Measurements from ENCODE around the gene ADD3. TPM values are rescaled to one million over a fixed set of nuclear protein-coding genes. Genes with fewer than 3 reads are reported as not detected.

The ADD3 gene
- total and polyA plus RNA-seq, 10 of the 15 experiments (the other 5 are each of a cell fraction or from before 2014, with no cell fraction given), result 27.3 to 129 (median 67.8) TPM

DNA sequence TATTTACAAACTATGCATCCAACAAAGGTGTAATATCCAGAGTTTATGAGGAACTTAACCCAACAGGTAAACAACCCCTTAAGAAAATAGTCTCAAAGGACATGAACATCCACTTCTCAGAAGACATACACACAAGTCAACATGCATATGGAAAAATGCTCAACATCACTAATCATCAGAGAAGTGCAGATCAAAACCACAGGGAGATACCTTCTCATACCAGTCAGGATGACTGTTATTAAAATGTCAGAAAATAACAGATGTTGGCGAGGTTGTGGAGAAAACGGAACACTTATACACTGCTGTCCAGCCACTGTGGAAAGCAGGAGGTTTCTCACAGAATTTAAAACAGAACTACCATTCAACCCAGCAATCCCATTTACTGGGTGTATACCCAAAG, 84.0 kb downstream of the ADD3 start:
- H3K9ac ChIP-seq (ENCODE audit: control insufficient read depth, insufficient read depth, low read length), result no peak overlapping the region
- intact Hi-C loops (cut with micrococcal nuclease; ENCODE audit: unreplicated experiment) (no loop called here), in situ Hi-C loops (cut with MboI) (no loop called here)
- DNase-seq (ENCODE audit: low read depth, low spot score) (no peak), FAIRE-seq (no peak), ATAC-seq (no peak)
- SMC1A ChIA-PET (ENCODE audit: uncharacterized antibody, unreplicated experiment), result no interaction called here
- H3K36me3 ChIP-seq (ENCODE audit: control insufficient read depth in 2 of 2, insufficient read depth in 2 of 2, low read length in 1 of 2), result no peaks in the 10 kb centered on the region
- H3K9me3 ChIP-seq (replicated peaks; ENCODE audit: control insufficient read depth, insufficient read depth, low read length), result no peaks in the 10 kb centered on the region; the same call in 2 of the 3 replicates
- WGBS (ENCODE audit: insufficient coverage, insufficient replicate concordance, low lambda C conversion rate, missing lambda C conversion rate), result 91% methylated on average over 2 of the region's 2 CpGs
- no peak for TF ChIP-seq SIN3A (IDR thresholded peaks at IDR 0.05; ENCODE audit: low read depth, low read length)
- TF ChIP-seq RBBP5 (conservative IDR thresholded peaks at IDR 0.05), result no peak
- no peak for TF ChIP-seq FOXK2 (IDR thresholded peaks at IDR 0.05)
- TF ChIP-seq, protein P1, sequence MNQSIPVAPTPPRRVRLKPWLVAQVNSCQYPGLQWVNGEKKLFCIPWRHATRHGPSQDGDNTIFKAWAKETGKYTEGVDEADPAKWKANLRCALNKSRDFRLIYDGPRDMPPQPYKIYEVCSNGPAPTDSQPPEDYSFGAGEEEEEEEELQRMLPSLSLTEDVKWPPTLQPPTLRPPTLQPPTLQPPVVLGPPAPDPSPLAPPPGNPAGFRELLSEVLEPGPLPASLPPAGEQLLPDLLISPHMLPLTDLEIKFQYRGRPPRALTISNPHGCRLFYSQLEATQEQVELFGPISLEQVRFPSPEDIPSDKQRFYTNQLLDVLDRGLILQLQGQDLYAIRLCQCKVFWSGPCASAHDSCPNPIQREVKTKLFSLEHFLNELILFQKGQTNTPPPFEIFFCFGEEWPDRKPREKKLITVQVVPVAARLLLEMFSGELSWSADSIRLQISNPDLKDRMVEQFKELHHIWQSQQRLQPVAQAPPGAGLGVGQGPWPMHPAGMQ (IDR thresholded peaks at IDR 0.05; ENCODE audit: borderline replicate concordance), result no peak
- TF ChIP-seq, protein P2, sequence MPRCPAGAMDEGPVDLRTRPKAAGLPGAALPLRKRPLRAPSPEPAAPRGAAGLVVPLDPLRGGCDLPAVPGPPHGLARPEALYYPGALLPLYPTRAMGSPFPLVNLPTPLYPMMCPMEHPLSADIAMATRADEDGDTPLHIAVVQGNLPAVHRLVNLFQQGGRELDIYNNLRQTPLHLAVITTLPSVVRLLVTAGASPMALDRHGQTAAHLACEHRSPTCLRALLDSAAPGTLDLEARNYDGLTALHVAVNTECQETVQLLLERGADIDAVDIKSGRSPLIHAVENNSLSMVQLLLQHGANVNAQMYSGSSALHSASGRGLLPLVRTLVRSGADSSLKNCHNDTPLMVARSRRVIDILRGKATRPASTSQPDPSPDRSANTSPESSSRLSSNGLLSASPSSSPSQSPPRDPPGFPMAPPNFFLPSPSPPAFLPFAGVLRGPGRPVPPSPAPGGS (IDR thresholded peaks at IDR 0.05; ENCODE audit: borderline replicate concordance, insufficient read depth, low read depth, low read length, poor library complexity, severe bottlenecking), result no peak
- TF ChIP-seq CHD2 (IDR thresholded peaks at IDR 0.05; ENCODE audit: borderline replicate concordance, low read depth, low read length), result no peak
- TF ChIP-seq, protein P3, sequence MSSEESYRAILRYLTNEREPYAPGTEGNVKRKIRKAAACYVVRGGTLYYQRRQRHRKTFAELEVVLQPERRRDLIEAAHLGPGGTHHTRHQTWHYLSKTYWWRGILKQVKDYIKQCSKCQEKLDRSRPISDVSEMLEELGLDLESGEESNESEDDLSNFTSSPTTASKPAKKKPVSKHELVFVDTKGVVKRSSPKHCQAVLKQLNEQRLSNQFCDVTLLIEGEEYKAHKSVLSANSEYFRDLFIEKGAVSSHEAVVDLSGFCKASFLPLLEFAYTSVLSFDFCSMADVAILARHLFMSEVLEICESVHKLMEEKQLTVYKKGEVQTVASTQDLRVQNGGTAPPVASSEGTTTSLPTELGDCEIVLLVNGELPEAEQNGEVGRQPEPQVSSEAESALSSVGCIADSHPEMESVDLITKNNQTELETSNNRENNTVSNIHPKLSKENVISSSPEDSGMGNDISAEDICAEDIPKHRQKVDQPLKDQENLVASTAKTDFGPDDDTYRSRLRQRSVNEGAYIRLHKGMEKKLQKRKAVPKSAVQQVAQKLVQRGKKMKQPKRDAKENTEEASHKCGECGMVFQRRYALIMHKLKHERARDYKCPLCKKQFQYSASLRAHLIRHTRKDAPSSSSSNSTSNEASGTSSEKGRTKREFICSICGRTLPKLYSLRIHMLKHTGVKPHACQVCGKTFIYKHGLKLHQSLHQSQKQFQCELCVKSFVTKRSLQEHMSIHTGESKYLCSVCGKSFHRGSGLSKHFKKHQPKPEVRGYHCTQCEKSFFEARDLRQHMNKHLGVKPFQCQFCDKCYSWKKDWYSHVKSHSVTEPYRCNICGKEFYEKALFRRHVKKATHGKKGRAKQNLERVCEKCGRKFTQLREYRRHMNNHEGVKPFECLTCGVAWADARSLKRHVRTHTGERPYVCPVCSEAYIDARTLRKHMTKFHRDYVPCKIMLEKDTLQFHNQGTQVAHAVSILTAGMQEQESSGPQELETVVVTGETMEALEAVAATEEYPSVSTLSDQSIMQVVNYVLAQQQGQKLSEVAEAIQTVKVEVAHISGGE (CRISPR knock-in tag; IDR thresholded peaks at IDR 0.05), result no peak
- TF ChIP-seq, protein P4, sequence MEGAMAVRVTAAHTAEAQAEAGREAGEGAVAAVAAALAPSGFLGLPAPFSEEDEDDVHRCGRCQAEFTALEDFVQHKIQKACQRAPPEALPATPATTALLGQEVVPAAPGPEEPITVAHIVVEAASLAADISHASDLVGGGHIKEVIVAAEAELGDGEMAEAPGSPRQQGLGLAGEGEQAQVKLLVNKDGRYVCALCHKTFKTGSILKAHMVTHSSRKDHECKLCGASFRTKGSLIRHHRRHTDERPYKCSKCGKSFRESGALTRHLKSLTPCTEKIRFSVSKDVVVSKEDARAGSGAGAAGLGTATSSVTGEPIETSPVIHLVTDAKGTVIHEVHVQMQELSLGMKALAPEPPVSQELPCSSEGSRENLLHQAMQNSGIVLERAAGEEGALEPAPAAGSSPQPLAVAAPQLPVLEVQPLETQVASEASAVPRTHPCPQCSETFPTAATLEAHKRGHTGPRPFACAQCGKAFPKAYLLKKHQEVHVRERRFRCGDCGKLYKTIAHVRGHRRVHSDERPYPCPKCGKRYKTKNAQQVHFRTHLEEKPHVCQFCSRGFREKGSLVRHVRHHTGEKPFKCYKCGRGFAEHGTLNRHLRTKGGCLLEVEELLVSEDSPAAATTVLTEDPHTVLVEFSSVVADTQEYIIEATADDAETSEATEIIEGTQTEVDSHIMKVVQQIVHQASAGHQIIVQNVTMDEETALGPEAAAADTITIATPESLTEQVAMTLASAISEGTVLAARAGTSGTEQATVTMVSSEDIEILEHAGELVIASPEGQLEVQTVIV (IDR thresholded peaks at IDR 0.05; ENCODE audit: borderline replicate concordance, partially characterized antibody), result no peak
- no peak for TF ChIP-seq ZNF622 (IDR thresholded peaks at IDR 0.05)
- no peak for TF ChIP-seq ZNF384 (IDR thresholded peaks at IDR 0.05; ENCODE audit: borderline replicate concordance, low read depth, low read length)
- no peak for TF ChIP-seq TAF1 (IDR thresholded peaks at IDR 0.05; ENCODE audit: borderline replicate concordance, low read depth, low read length)
- TF ChIP-seq CBX5 (IDR thresholded peaks at IDR 0.05; ENCODE audit: low read depth), result no peak
- H3K4me2 ChIP-seq (ENCODE audit: control insufficient read depth, insufficient read depth), result no peak overlapping the region
- H3K27ac ChIP-seq (ENCODE audit: control insufficient read depth, insufficient read depth), result no peak overlapping the region
- no peak overlapping the region for H2AFZ ChIP-seq (ENCODE audit: control insufficient read depth, low read depth, low read length)
- CTCF ChIA-PET, result no interaction called here
- no peaks in the 10 kb centered on the region for H3K27me3 ChIP-seq (replicated peaks in 1 of 2; ENCODE audit: control insufficient read depth in 2 of 2, insufficient read depth in 2 of 2, low read length in 1 of 2)
- POLR2A ChIA-PET, result no interaction called here
- no peak overlapping the region for H3K4me3 ChIP-seq
- H4K20me1 ChIP-seq (ENCODE audit: control insufficient read depth, insufficient read depth), result no peaks in the 10 kb centered on the region
- peaks cover 6% of the 10 kb centered on the region for H3K4me1 ChIP-seq (ENCODE audit: control insufficient read depth, insufficient read depth, low read length)
- RAD21 ChIA-PET (ENCODE audit: unreplicated experiment), result no interaction called here
- no TSS peak for BruUV-seq (replicated peaks)
- peaks cover 2% of the 10 kb centered on the region; the same call in 1 of the 2 replicates for H3K79me2 ChIP-seq (ENCODE audit: control insufficient read depth, insufficient read depth, low read length)

All from GM12878 (cell line).